SK-N-SH (cell line): Measurements from ENCODE around the gene TOR1A. TPM values are rescaled to one million over a fixed set of nuclear protein-coding genes. Genes with fewer than 3 reads are reported as not detected.

Source experiments
- CTCF ChIA-PET: fragments of 300-600, 350-600 bp; formaldehyde crosslinking; extraction: SDS; loops from one replicate; lab custom pipeline; 2021; lab: Yijun Ruan, JAX
- POLR2A ChIA-PET: fragments of 350-600 bp; sonication (Branson Sonifier 250); formaldehyde crosslinking; extraction: SDS; loops from one replicate; lab custom pipeline; 2020; ENCODE audit warnings: antibody characterized with exemption, inconsistent platforms; lab: Yijun Ruan, JAX
- DNase-seq: peaks from one replicate; pipeline ENCODE4 v3.0.0; 2012
- H2AFZ ChIP-seq: fragments of 200-600 bp; sonication (generic); 2 replicates; pipeline ENCODE4 v1.8.1; 2016; ENCODE audit warnings: antibody characterized with exemption, mild to moderate bottlenecking, low read depth
- H3F3A ChIP-seq: fragments of 200-600 bp; sonication (generic); replicated peaks from 2 replicates; pipeline ENCODE3; 2016; ENCODE audit warnings: antibody characterized with exemption, mild to moderate bottlenecking; ENCODE audit not compliant: insufficient read depth
- H3K27ac ChIP-seq, 2 experiments: fragments of 200-500 bp in 1 of 2; fragments of 200-600 bp in 1 of 2; sonication (Bioruptor generic) in 1 of 2; sonication (generic), shearing (Covaris generic) in 1 of 2; 2 replicates each; pipeline versions ENCODE4 v1.5.1 to v1.6.1; 2014 to 2016; ENCODE audit warnings: low read depth in 2 of 2, inconsistent platforms in 1 of 2, low read length in 1 of 2, mild to moderate bottlenecking in 1 of 2, mixed read lengths in 1 of 2
- H3K27me3 ChIP-seq: fragments of 200-600 bp; sonication (generic), shearing (Covaris generic); 2 replicates; pipeline ENCODE4 v1.6.1; 2016; ENCODE audit warnings: mixed run types; ENCODE audit not compliant: insufficient read depth
- H3K36me3 ChIP-seq, 2 experiments: fragments of 200-500 bp in 1 of 2; fragments of 200-600 bp in 1 of 2; sonication (Bioruptor generic) in 1 of 2; sonication (generic) in 1 of 2; replicated peaks in 1 of 2; 2 replicates each; pipeline versions ENCODE3 to v1.5.1; 2014 to 2016; ENCODE audit warnings: low read length in 1 of 2, mild to moderate bottlenecking in 1 of 2; ENCODE audit not compliant: insufficient read depth in 2 of 2, control insufficient read depth in 1 of 2
- H3K4me1 ChIP-seq, 2 experiments: fragments of 200-500 bp in 1 of 2; fragments of 200-600 bp in 1 of 2; sonication (Bioruptor generic) in 1 of 2; sonication (generic), shearing (Covaris generic) in 1 of 2; 2 replicates each; pipeline versions ENCODE4 v1.5.1 to v1.6.1; 2014 to 2016; ENCODE audit warnings: low read depth in 1 of 2, low read length in 1 of 2, mixed run types in 1 of 2; ENCODE audit not compliant: insufficient read depth in 2 of 2, control insufficient read depth in 1 of 2
- H3K4me2 ChIP-seq: fragments of 200-600 bp; sonication (generic), shearing (Covaris generic); 2 replicates; pipeline ENCODE4 v1.6.1; 2017; ENCODE audit warnings: mixed run types
- H3K4me3 ChIP-seq, 2 experiments: fragments of 200-500 bp in 1 of 2; fragments of 200-600 bp in 1 of 2; sonication (Bioruptor generic) in 1 of 2; sonication (generic), shearing (Covaris generic) in 1 of 2; 2 replicates each; pipeline versions ENCODE4 v1.5.1 to v1.8.1; 2014 to 2016; ENCODE audit warnings: low read depth in 2 of 2, inconsistent platforms in 1 of 2, low read length in 1 of 2, mild to moderate bottlenecking in 1 of 2, mixed read lengths in 1 of 2, moderate library complexity in 1 of 2
- H3K79me2 ChIP-seq: fragments of 200-600 bp; sonication (generic); 2 replicates; pipeline ENCODE4 v1.8.1; 2017; ENCODE audit warnings: mild to moderate bottlenecking; ENCODE audit not compliant: insufficient read depth
- H3K9ac ChIP-seq: fragments of 200-600 bp; sonication (generic); 2 replicates; pipeline ENCODE4 v1.6.1; 2017; ENCODE audit warnings: mixed run types
- H3K9me2 ChIP-seq: fragments of 200-600 bp; sonication (generic); 2 replicates; pipeline ENCODE4 v1.6.1; 2017; ENCODE audit warnings: mixed run types
- H3K9me3 ChIP-seq: fragments of 200-600 bp; sonication (generic); 2 replicates; pipeline ENCODE4 v1.6.1; 2017; ENCODE audit warnings: mixed run types, mild to moderate bottlenecking, moderate library complexity
- H4K20me1 ChIP-seq: fragments of 200-600 bp; sonication (generic); 2 replicates; pipeline ENCODE4 v1.6.1; 2017; ENCODE audit warnings: mild to moderate bottlenecking, mixed run types; ENCODE audit not compliant: insufficient read depth
- CHD2 ChIP-seq: fragments of 150-350 bp; IDR thresholded peaks from 2 replicates; pipeline ENCODE4 v1.6.1; 2018; ENCODE audit warnings: low read length; ENCODE audit not compliant: partially characterized antibody
- EP300 ChIP-seq, 2 experiments: IDR thresholded peaks; 2 replicates each; pipeline versions ENCODE4 v1.4.0 to v1.6.1; 2012; ENCODE audit warnings: borderline replicate concordance in 1 of 2, low read depth in 1 of 2, low read length in 1 of 2
- EZH2phosphoT487 ChIP-seq: fragments of 200-600 bp; sonication (generic); IDR thresholded peaks from 2 replicates; pipeline ENCODE4 v1.6.1; 2017; ENCODE audit warnings: low read depth, mixed run types, mild to moderate bottlenecking, antibody characterized with exemption, moderate library complexity, borderline replicate concordance
- FOSL2 ChIP-seq: IDR thresholded peaks from 2 replicates; pipeline ENCODE4 v1.4.0; 2012; ENCODE audit warnings: low read depth, mild to moderate bottlenecking, moderate library complexity, borderline replicate concordance
- JUND ChIP-seq: IDR thresholded peaks from 2 replicates; pipeline ENCODE4 v1.4.0; 2012
- MEF2A ChIP-seq: IDR thresholded peaks from 2 replicates; pipeline ENCODE4 v1.4.0; 2012; ENCODE audit warnings: low read depth, borderline replicate concordance
- MXI1 ChIP-seq: IDR thresholded peaks from 2 replicates; pipeline ENCODE4 v1.6.1; 2012; ENCODE audit warnings: mild to moderate bottlenecking, low read depth, low read length, improper control_type of control experiment
- POLR2AphosphoS5 ChIP-seq: IDR thresholded peaks from 2 replicates; pipeline ENCODE4 v1.6.1; 2012; ENCODE audit warnings: low read depth, low read length
- RAD21 ChIP-seq: IDR thresholded peaks from 2 replicates; pipeline ENCODE4 v1.6.1; 2012; ENCODE audit warnings: mild to moderate bottlenecking, low read length
- SMC3 ChIP-seq: IDR thresholded peaks from 2 replicates; pipeline ENCODE4 v1.6.1; 2012; ENCODE audit warnings: low read depth, low read length, improper control_type of control experiment
- TAF1 ChIP-seq: IDR thresholded peaks from 2 replicates; pipeline ENCODE4 v1.6.1; 2012; ENCODE audit warnings: low read depth, mild to moderate bottlenecking, low read length, moderate library complexity, borderline replicate concordance
- TCF12 ChIP-seq: IDR thresholded peaks from 2 replicates; pipeline ENCODE4 v1.4.0; 2012
- WGBS: methylation state at CpG from one replicate; pipeline ENCODE4 v1.1.6; 2017; ENCODE audit warnings: low lambda C conversion rate; 5-methylcytosine and 5-hydroxymethylcytosine counted together
- polyA plus RNA-seq, 3 experiments: library from polyadenylated mRNA; depleted of rRNA; stranded (reverse); fragments of >200 nt; gene quantifications; 2 replicates each; pipeline ENCODE4 v1.2.3, GENCODE V29; 2012

TOR1A gene
- polyA plus RNA-seq, 1 of the 3 experiments (the other 2 are of a cell fraction), result 85.3 TPM

DNA sequence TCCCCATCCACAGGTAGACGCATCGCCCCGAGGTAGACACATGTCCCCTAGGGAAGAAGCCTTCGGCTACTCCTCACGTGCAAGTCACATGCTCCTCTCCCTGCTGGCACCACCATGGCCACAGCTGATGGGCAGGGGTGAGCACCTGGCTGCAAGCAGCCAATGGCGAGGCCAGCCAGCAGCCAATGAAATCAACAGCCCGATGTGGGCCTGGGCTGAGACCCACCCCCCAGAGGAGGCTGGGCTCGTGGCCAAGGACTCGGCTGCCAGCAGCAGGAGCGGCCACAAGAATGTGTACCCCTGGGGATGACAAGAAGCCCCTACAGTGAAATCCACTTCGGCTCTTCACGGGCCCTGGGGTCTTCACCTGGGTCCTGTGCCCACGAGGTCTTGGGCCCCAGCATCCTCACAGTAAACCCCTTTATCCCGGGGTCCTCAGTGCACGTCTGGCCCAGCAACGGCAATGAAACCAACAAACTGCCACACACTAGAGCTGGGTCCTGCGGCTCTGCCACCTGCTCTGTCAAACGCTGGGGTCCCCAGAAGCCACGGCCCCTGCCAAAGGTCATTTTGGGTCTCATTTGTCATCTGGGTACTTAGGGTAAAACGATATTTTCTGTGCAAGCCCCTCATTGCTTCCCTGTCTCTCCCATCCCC, 49.0 kb downstream of the TOR1A start:
- Histone ChIP-seq H3K9me2 (no peaks in the 10 kb centered on the region), H3K4me2 (no peak overlapping the region), H3K36me3 (no peaks in the 10 kb centered on the region), H3K79me2 (no peaks in the 10 kb centered on the region), H3K27ac (no peak overlapping the region), H3K9me3 (no peaks in the 10 kb centered on the region), H4K20me1 (no peaks in the 10 kb centered on the region), H3K4me1 (peaks cover 4 to 6% of the 10 kb centered on the region in 2 experiments; a peak in 1 of 4 replicates), H3K27me3 (no peaks in the 10 kb centered on the region), H3K9ac (no peak overlapping the region), H2AFZ (no peak overlapping the region), H3K4me3 (no peak overlapping the region), H3F3A (no peaks in the 10 kb centered on the region)
- WGBS, result 76% methylated on average over 12 of the region's 20 CpGs
- TF ChIP-seq MXI1 (no peak), POLR2AphosphoS5 (no peak), EP300 (IDR thresholded peaks at IDR 0.05; ENCODE audit: borderline replicate concordance in 1 of 2, low read depth in 1 of 2, low read length in 1 of 2) (no peak), TCF12 (no peak), FOSL2 (no peak), RAD21 (no peak), MEF2A (no peak), JUND (no peak), TAF1 (no peak), CHD2 (no peak)
- DNase-seq, result peak; percentile 44
- CTCF ChIA-PET, result interaction anchor here (0.8 to 19.6 kb wide), 8 partner anchors 8 to 135 kb away, joined by 3 to 356 read pairs (median 5); no protein-coding TSS in a partner anchor
- POLR2A ChIA-PET, result no interaction called here

DNA sequence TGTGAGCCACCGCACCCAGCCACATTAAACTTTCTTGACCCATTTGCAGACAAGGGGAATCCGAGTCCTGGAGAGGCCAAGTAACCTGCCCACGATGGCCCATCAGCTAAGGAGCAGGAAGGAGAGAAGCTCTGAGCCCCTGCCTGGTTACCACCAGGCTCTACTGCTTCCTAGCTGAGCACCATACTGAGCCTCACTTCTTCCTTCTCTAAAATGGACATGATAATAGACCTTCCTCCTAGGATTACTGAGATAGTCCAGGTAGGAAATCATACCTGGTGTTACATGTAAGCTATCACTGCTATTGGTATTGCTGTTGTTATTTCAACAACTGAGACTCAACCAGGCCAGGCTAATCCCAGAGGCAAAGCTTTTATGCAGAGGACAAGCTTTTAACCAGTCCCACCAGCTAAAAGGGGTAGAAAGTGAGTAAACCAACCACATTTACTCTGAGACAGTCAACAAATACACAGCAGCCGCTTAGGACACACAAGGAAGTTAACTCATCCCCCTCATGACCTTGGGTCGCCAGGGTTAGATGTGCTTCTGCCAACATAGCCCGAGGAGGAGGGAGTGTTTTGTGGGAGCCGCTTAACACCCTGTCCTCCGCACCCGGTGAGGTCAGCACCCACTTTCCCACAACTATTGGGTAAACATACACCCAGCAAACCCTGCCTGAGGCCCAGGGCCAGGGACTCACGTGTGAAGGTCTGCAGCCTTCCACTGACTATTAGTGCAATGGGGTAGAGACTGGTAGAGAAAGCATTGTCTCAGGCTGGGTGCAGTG, 50.5 kb downstream of the TOR1A start:
- TF ChIP-seq EZH2phosphoT487 (no peak), SMC3 (no peak), CHD2 (no peak)
- no peak overlapping the region for H3K4me2 ChIP-seq
- H3K9me3 ChIP-seq, result no peaks in the 10 kb centered on the region
- H3K79me2 ChIP-seq, result no peaks in the 10 kb centered on the region
- no peaks in the 10 kb centered on the region for H3K27me3 ChIP-seq
- POLR2A ChIA-PET, result no interaction called here
- no peaks in the 10 kb centered on the region for H3F3A ChIP-seq
- no peak overlapping the region for H2AFZ ChIP-seq
- no peak for DNase-seq
- whole genome bisulfite sequencing, result 68% methylated on average over 6 of the region's 10 CpGs
- H3K36me3 ChIP-seq, result no peaks in the 10 kb centered on the region
- H4K20me1 ChIP-seq, result no peaks in the 10 kb centered on the region
- CTCF ChIA-PET, result interaction anchor here (0.8 to 2.0 kb wide), 6 partner anchors 10 to 153 kb away, joined by 3 to 15 read pairs (median 4); partner anchors contain the start of gene C9orf50
- no peaks in the 10 kb centered on the region for H3K9me2 ChIP-seq
- peaks cover 4 to 6% of the 10 kb centered on the region in 2 experiments; a peak in 1 of 4 replicates for H3K4me1 ChIP-seq
- no peak overlapping the region for H3K27ac ChIP-seq
- H3K9ac ChIP-seq, result no peak overlapping the region
- no peak overlapping the region for H3K4me3 ChIP-seq
